Bronchial epithelial cell (primary cell): ENCODE measurements around the gene GLIS1. TPM values are rescaled to one million over a fixed set of nuclear protein-coding genes. Genes with fewer than 3 reads are reported as not detected.
A peak's percentile ranks its signal among the peaks of the same experiment; 100 is the strongest.

Experiments used
- DNase-seq: peaks from one replicate; pipeline ENCODE4 v3.0.0-alpha.2; 2010; ENCODE audit warnings: low read depth
- FAIRE-seq: peaks from 2 replicates; lab custom pipeline; 2011; peaks lifted over from hg19 to GRCh38; lab: Jason Lieb, UNC
- H3K27me3 ChIP-seq: 2 replicates; pipeline ENCODE4 v1.5.1; 2011; ENCODE audit warnings: low read length; ENCODE audit not compliant: control insufficient read depth, insufficient read depth
- H3K36me3 ChIP-seq: 2 replicates; pipeline ENCODE4 v1.5.1; 2011; ENCODE audit warnings: low read length; ENCODE audit not compliant: control insufficient read depth, insufficient read depth
- H3K4me3 ChIP-seq: 2 replicates; pipeline ENCODE4 v1.5.1; 2011; ENCODE audit warnings: mild to moderate bottlenecking, low read depth, low read length, control low read depth
- CTCF ChIP-seq: IDR thresholded peaks from 2 replicates; pipeline ENCODE4 v1.5.1; 2011; ENCODE audit warnings: mild to moderate bottlenecking, moderate library complexity, low read length, control low read depth, inconsistent platforms; ENCODE audit not compliant: insufficient read depth, severe bottlenecking
- total RNA-seq: library from RNA; depleted of rRNA; stranded (reverse); fragments of >200 nt; gene quantifications from 2 replicates; pipeline ENCODE4 v1.2.1, GENCODE V29; 2014

Gene GLIS1
- total RNA-seq, 1 donor from 2014 or later: under 0.01 TPM

GRCh38 chr1:53619367-53620060 lies 119.5 kb downstream of the GLIS1 start:
- Histone ChIP-seq H3K4me3 (no peak overlapping the region), H3K27me3 (no peaks in the 10 kb centered on the region), H3K36me3 (no peaks in the 10 kb centered on the region)
- DNase-seq (no peak), FAIRE-seq (peak; percentile 23)
- no peak for TF ChIP-seq CTCF

- Histone ChIP-seq H3K4me3 (no peak overlapping the region), H3K36me3 (no peaks in the 10 kb centered on the region), H3K27me3 (peaks cover 3% of the 10 kb centered on the region)
- no peak for TF ChIP-seq CTCF
- DNase-seq: no peak
- FAIRE-seq: no peak
Observed at GRCh38 chr1:53618500-53619366, 120.2 kb downstream of the GLIS1 start.

- peaks cover 3% of the 10 kb centered on the region for H3K27me3 ChIP-seq
- DNase-seq (no peak), FAIRE-seq (no peak)
- no peak for TF ChIP-seq CTCF
- H3K4me3 ChIP-seq: no peak overlapping the region
- no peaks in the 10 kb centered on the region for H3K36me3 ChIP-seq
Observed at GRCh38 chr1:53617851-53618499, 121.0 kb downstream of the GLIS1 start.

- DNase-seq: peak; percentile 40
- Histone ChIP-seq H3K27me3 (peaks cover 3% of the 10 kb centered on the region), H3K4me3 (no peak overlapping the region), H3K36me3 (no peaks in the 10 kb centered on the region)
- no peak for FAIRE-seq
- TF ChIP-seq CTCF: no peak
Observed at GRCh38 chr1:53617382-53617781, 121.6 kb downstream of the GLIS1 start.

GRCh38 chr1:53616927-53617326 lies 122.0 kb downstream of the GLIS1 start:
- Histone ChIP-seq H3K27me3 (peaks cover 3% of the 10 kb centered on the region), H3K36me3 (no peaks in the 10 kb centered on the region), H3K4me3 (no peak overlapping the region)
- no peak for TF ChIP-seq CTCF
- DNase-seq: no peak
- FAIRE-seq: no peak
